ENCODE results near the gene DENND11.
A peak's percentile ranks its signal among the peaks of the same experiment; 100 is the strongest.

DENND11 gene

DNA sequence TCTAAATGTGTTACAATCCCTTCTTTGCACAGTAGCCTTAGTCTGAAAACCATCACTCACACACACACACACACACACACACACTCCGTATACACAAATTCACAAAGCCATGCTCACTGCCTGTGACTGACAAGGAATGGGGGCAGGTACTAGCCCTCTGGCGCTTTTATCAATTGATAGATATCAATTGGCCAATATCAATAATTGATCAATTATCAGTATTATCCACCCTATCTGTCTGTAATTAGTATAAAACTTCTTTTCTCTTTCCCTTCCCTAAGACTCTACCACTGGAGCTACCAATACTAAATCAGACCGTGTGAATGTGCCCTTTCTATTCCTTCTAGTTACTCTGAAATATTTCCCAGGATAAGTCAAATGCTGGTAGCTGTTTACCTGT, 2.1 kb downstream of the DENND11 start:
- Histone ChIP-seq H3K14ac (ENCODE audit: low read length in 2 of 2) (no peak overlapping the region), H3K4me1 (ENCODE audit: control insufficient read depth, insufficient read depth, low read depth, low read length) (peaks cover 12% of the 10 kb centered on the region), H3K9me3 (ENCODE audit: control insufficient read depth, low read length) (no peaks in the 10 kb centered on the region), H3K4ac (ENCODE audit: low read depth in 1 of 2, low read length in 2 of 2) (no peak overlapping the region), H2BK12ac (ENCODE audit: low read length in 2 of 2) (no peak overlapping the region), H3K18ac (ENCODE audit: low read depth in 1 of 2, low read length in 2 of 2) (no peak overlapping the region), H3K9ac (ENCODE audit: low read length) (no peak overlapping the region), H4K8ac (ENCODE audit: low read length) (no peak overlapping the region), H3K4me2 (ENCODE audit: low read length, poor library complexity, severe bottlenecking) (no peak overlapping the region), H2BK15ac (ENCODE audit: low read depth, poor library complexity, severe bottlenecking) (no peak overlapping the region), H2AFZ (ENCODE audit: low read depth, low read length) (no peak overlapping the region), H3K23ac (ENCODE audit: low read length in 2 of 2) (no peak overlapping the region), H2AK5ac (ENCODE audit: low read length, severe bottlenecking) (no peak overlapping the region), H3K27ac (ENCODE audit: low read length, poor library complexity, severe bottlenecking) (no peak overlapping the region), H3K79me1 (replicated peaks; ENCODE audit: low read length, poor library complexity, severe bottlenecking) (peaks cover 18% of the 10 kb centered on the region), H3K27me3 (ENCODE audit: control insufficient read depth in 1 of 2, insufficient read depth in 1 of 2, low read length in 2 of 2) (peaks cover 2 to 9% of the 10 kb centered on the region in 2 experiments), H2BK120ac (ENCODE audit: low read depth, low read length) (no peak overlapping the region), H4K91ac (ENCODE audit: low read length) (no peak overlapping the region), H3K36me3 (ENCODE audit: control insufficient read depth in 1 of 2, insufficient read depth in 2 of 2, low read depth in 1 of 2, low read length in 2 of 2) (no peaks in the 10 kb centered on the region), H3K4me3 (ENCODE audit: insufficient read depth in 1 of 2, low read depth in 1 of 2, low read length in 2 of 2) (no peak overlapping the region), H2BK5ac (ENCODE audit: low read depth, low read length, poor library complexity, severe bottlenecking) (no peak overlapping the region)
- no peak for DNase-seq
- 94% methylated on average over 2 of the region's 3 CpGs for WGBS

DNA sequence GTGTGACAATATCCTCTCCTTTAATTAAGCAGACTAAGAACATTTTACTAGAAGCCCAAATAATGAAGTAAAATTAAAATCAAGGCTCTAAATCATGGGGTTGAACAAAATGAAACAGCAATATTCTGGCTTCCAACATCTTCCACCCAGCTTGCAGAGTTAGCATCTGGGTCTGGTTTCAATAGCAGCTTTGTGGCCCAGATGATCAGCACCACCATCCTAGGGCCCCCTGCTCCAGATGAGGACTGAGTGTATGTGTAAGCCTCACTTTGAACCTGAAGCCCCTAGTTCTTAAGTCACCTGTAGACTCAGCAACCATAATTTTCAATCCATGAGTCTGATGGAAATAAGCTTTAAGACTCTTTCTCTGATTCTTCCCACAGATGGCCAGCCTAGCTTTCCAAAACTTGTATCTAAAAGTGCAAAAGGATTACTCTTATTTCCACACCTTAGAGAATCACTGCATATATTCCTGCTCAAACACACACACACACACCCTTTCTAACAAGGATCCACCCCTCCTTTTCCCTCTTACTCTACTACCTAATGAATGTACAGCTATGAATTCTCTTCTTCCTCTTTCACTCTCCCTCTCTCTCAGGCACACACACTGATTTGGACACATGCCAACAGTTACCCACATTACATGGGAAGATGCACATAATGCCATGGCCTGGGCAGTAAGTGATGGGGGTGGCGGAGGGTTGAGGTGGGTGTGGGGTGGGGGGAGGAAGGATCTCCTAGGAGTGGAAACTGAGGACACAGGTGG, 3.5 kb downstream of the DENND11 start:
- Histone ChIP-seq H3K23ac (ENCODE audit: low read length in 2 of 2) (no peak overlapping the region), H2BK5ac (ENCODE audit: low read depth, low read length, poor library complexity, severe bottlenecking) (no peak overlapping the region), H2AK5ac (ENCODE audit: low read length, severe bottlenecking) (no peak overlapping the region), H2BK15ac (ENCODE audit: low read depth, poor library complexity, severe bottlenecking) (no peak overlapping the region), H3K36me3 (ENCODE audit: control insufficient read depth in 1 of 2, insufficient read depth in 2 of 2, low read depth in 1 of 2, low read length in 2 of 2) (no peaks in the 10 kb centered on the region), H3K27me3 (ENCODE audit: control insufficient read depth in 1 of 2, insufficient read depth in 1 of 2, low read length in 2 of 2) (peaks cover under 1 to 2% of the 10 kb centered on the region in 2 experiments), H3K14ac (ENCODE audit: low read length in 2 of 2) (no peak overlapping the region), H2BK12ac (ENCODE audit: low read length in 2 of 2) (no peak overlapping the region), H3K79me1 (replicated peaks; ENCODE audit: low read length, poor library complexity, severe bottlenecking) (peaks cover 23% of the 10 kb centered on the region), H3K4ac (ENCODE audit: low read depth in 1 of 2, low read length in 2 of 2) (no peak overlapping the region), H3K4me2 (ENCODE audit: low read length, poor library complexity, severe bottlenecking) (no peak overlapping the region), H3K18ac (ENCODE audit: low read depth in 1 of 2, low read length in 2 of 2) (no peak overlapping the region), H2BK120ac (ENCODE audit: low read depth, low read length) (no peak overlapping the region), H4K91ac (ENCODE audit: low read length) (no peak overlapping the region), H3K4me1 (ENCODE audit: control insufficient read depth, insufficient read depth, low read depth, low read length) (peaks cover 11% of the 10 kb centered on the region), H3K9ac (ENCODE audit: low read length) (no peak overlapping the region), H3K4me3 (ENCODE audit: insufficient read depth in 1 of 2, low read depth in 1 of 2, low read length in 2 of 2) (no peak overlapping the region), H3K27ac (ENCODE audit: low read length, poor library complexity, severe bottlenecking) (no peak overlapping the region), H3K9me3 (ENCODE audit: control insufficient read depth, low read length) (no peaks in the 10 kb centered on the region), H4K8ac (ENCODE audit: low read length) (no peak overlapping the region), H2AFZ (ENCODE audit: low read depth, low read length) (no peak overlapping the region)
- WGBS: 100% methylated on average over 1 of the region's 1 CpG
- DNase-seq: no peak

DNA sequence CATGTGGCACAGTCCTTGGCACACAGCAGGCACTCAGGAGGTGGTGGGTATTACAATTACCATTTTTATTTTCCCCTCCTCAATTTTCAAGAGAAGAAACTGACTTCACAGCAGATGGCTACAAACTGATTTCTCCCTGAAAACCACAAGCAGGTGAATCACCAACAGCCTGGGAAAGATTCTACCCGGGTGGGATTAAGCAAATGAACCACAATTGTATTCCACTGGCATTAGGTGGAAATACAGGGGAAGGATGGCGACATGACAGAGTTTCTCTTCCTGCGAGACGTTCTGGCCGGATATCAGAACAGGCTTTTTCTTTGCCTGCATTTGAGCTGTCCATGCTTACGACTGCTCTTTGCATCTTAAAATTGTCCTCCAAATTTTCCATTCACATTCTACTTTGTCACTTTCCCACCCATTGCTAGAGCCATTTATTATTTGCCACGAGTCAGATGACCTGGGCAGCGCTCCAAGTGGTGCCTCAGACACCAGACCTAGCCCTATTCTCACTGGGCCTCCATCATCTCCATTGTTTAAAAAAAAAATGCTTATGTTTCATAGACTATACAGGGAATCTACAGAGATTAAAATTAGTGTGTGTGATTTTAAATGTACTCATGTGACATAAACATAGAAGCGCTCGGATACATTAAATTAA, 4.6 kb downstream of the DENND11 start:
- Histone ChIP-seq H3K9ac (ENCODE audit: low read length) (no peak overlapping the region), H4K8ac (ENCODE audit: low read length) (no peak overlapping the region), H3K4me3 (ENCODE audit: insufficient read depth in 1 of 2, low read depth in 1 of 2, low read length in 2 of 2) (no peak overlapping the region), H3K14ac (ENCODE audit: low read length in 2 of 2) (no peak overlapping the region), H3K4me2 (ENCODE audit: low read length, poor library complexity, severe bottlenecking) (no peak overlapping the region), H2AFZ (ENCODE audit: low read depth, low read length) (no peak overlapping the region), H3K18ac (ENCODE audit: low read depth in 1 of 2, low read length in 2 of 2) (no peak overlapping the region), H3K4me1 (ENCODE audit: control insufficient read depth, insufficient read depth, low read depth, low read length) (peaks cover 11% of the 10 kb centered on the region), H2BK5ac (ENCODE audit: low read depth, low read length, poor library complexity, severe bottlenecking) (no peak overlapping the region), H3K36me3 (ENCODE audit: control insufficient read depth in 1 of 2, insufficient read depth in 2 of 2, low read depth in 1 of 2, low read length in 2 of 2) (no peaks in the 10 kb centered on the region), H2BK12ac (ENCODE audit: low read length in 2 of 2) (no peak overlapping the region), H4K91ac (ENCODE audit: low read length) (no peak overlapping the region), H2BK120ac (ENCODE audit: low read depth, low read length) (no peak overlapping the region), H3K27ac (ENCODE audit: low read length, poor library complexity, severe bottlenecking) (no peak overlapping the region), H3K23ac (ENCODE audit: low read length in 2 of 2) (no peak overlapping the region), H3K27me3 (ENCODE audit: control insufficient read depth in 1 of 2, insufficient read depth in 1 of 2, low read length in 2 of 2) (no peaks in the 10 kb centered on the region), H2AK5ac (ENCODE audit: low read length, severe bottlenecking) (no peak overlapping the region), H3K79me1 (replicated peaks; ENCODE audit: low read length, poor library complexity, severe bottlenecking) (peaks cover 27% of the 10 kb centered on the region), H3K9me3 (ENCODE audit: control insufficient read depth, low read length) (no peaks in the 10 kb centered on the region), H2BK15ac (ENCODE audit: low read depth, poor library complexity, severe bottlenecking) (no peak overlapping the region), H3K4ac (ENCODE audit: low read depth in 1 of 2, low read length in 2 of 2) (no peak overlapping the region)
- 68% methylated on average over 9 of the region's 10 CpGs for WGBS
- peak; percentile 51 for DNase-seq

DNA sequence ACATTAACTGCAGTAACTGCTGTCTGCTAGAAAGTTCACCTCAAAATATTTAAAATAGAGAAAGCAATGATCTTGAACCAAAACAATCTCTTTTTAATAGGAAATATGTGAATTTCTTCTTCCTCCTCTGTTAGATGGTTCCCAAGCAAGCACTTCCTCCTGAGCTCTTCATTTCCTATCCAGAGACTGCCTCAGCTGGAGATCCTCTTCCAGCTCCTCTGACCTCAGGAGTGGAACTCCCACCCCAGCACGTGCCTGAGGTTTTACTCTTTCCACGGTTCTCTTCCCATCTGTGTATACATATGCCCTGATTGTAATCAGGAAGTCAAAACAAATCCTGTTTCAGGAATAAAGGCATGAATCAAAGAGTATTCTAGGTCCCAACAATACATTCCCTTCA, 5.6 kb downstream of the DENND11 start:
- Histone ChIP-seq H3K23ac (ENCODE audit: low read length in 2 of 2) (no peak overlapping the region), H3K14ac (ENCODE audit: low read length in 2 of 2) (no peak overlapping the region), H3K4me3 (ENCODE audit: insufficient read depth in 1 of 2, low read depth in 1 of 2, low read length in 2 of 2) (no peak overlapping the region), H3K27ac (ENCODE audit: low read length, poor library complexity, severe bottlenecking) (no peak overlapping the region), H3K4me1 (ENCODE audit: control insufficient read depth, insufficient read depth, low read depth, low read length) (peaks cover 11% of the 10 kb centered on the region), H3K27me3 (ENCODE audit: control insufficient read depth in 1 of 2, insufficient read depth in 1 of 2, low read length in 2 of 2) (no peaks in the 10 kb centered on the region), H2BK5ac (ENCODE audit: low read depth, low read length, poor library complexity, severe bottlenecking) (no peak overlapping the region), H2BK12ac (ENCODE audit: low read length in 2 of 2) (no peak overlapping the region), H3K4me2 (ENCODE audit: low read length, poor library complexity, severe bottlenecking) (no peak overlapping the region), H4K91ac (ENCODE audit: low read length) (no peak overlapping the region), H2AK5ac (ENCODE audit: low read length, severe bottlenecking) (no peak overlapping the region), H3K9me3 (ENCODE audit: control insufficient read depth, low read length) (no peaks in the 10 kb centered on the region), H2AFZ (ENCODE audit: low read depth, low read length) (no peak overlapping the region), H3K36me3 (ENCODE audit: control insufficient read depth in 1 of 2, insufficient read depth in 2 of 2, low read depth in 1 of 2, low read length in 2 of 2) (no peaks in the 10 kb centered on the region), H3K18ac (ENCODE audit: low read depth in 1 of 2, low read length in 2 of 2) (no peak overlapping the region), H4K8ac (ENCODE audit: low read length) (no peak overlapping the region), H3K79me1 (replicated peaks; ENCODE audit: low read length, poor library complexity, severe bottlenecking) (peaks cover 29% of the 10 kb centered on the region), H3K4ac (ENCODE audit: low read depth in 1 of 2, low read length in 2 of 2) (no peak overlapping the region), H2BK120ac (ENCODE audit: low read depth, low read length) (no peak overlapping the region), H2BK15ac (ENCODE audit: low read depth, poor library complexity, severe bottlenecking) (no peak overlapping the region), H3K9ac (ENCODE audit: low read length) (no peak overlapping the region)
- 44% methylated on average over 2 of the region's 2 CpGs for WGBS
- DNase-seq: no peak

All from mesenchymal stem cell (in vitro differentiated cells and primary cell).